ENCODE measurements around the gene SOBP.

Gene SOBP

DNA sequence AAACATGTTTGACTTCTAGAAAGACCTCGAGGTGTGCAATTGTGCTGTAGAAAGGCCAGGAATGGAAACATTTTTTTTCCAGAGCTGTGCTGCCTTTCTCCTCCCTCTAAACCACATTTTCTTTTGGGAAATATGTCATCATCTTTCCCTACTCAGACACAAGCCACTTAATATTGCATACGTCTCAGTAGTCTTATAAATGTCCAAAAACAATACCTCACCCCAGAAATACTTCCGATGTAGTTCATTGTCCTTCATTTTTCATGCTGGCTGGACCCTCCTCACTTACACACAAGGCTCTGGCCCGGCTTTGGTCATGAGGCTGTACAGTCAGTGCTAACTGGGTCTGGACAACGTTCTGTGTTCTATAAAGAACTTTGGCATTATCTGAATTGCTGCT is 207.8 kb downstream of the SOBP start:
- no peak for FAIRE-seq

DNA sequence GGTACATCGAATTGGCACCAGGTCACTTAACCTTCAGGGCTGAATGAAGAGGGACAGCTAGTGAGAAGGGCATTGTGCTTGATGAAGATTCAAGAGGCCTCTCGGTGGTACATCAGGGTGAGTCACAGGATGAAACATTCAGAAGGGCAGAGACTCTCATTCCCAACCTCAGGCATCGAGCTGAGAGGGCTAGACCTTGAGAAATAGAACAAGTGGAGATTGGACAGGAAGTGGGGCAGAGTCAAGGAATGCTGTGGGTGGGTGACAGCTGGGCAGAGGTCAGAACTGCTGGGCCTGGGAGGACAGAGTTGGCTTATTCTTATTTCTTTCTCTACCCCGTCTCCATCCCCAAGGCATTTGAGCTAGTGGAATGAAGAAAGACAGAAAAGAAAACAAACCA is 208.2 kb downstream of the SOBP start:
- FAIRE-seq = no peak

DNA sequence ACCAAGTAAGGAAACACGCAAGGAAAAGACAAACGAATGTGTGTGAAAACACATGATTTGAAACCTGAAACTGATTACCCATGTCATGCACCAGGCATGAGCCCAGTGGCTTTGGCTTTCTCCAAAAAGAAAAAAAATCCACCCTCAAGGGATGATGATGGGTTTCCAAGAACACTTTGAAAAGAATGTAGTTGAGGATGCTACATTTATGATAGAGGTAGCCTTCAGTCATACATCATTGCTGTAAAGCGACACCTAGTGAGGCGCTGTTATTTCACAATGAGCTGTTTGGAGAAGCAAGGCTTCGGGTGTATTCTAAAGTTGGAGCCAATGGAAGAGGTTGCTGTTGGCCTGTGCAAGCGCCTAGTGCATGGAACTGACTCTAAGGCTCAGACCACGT is 209.3 kb downstream of the SOBP start:
- FAIRE-seq = no peak

DNA sequence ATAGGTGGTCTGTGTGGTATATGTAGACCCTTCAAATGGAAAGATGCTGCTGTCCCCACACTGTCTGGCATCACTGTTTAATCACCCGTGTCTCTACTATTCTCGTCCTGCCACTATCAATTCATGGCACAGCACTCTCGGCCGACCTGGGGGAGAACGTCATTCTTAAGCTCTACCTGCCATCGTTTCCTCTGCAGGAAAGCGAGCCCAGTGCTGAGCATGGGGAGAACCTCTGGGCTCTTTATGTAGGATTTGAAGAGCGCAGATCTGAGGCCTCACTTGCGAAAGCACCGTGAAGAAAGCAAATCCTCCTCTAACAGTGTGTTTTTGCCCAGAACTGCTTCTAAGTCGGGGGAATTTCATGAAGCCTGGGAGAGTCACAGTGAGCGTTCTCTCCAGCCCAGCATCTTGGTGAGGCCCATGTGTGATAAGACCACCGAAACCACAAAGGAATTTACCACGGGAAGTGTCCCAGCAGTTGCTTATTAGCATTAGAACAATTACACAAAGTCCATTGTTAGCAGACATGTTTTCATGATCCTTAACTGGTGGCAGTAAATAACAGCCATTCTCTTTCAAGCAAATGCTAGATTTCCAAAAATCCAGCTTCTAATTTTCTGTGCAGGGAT is 209.9 kb downstream of the SOBP start:
- no peak for FAIRE-seq

DNA sequence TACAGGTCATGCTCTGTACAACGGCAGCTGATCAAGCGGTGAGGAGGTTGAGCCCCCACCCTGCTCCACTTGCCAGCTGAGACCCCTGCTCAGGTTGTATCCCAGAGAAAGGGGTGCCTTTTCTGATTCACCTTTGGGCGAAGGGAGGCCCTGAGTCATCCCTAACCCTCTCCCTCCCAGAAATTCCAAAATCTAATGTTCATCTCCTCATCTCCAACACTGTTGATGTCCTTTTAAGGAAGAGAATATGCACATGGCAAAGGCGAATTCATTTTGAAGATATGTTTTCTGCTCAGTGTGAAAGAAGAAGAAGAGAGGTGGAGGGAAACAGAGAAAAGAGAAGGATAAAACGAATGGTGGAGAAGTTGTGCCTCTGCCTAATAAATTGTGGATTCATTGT is 213.7 kb downstream of the SOBP start:
- FAIRE-seq = no peak

DNA sequence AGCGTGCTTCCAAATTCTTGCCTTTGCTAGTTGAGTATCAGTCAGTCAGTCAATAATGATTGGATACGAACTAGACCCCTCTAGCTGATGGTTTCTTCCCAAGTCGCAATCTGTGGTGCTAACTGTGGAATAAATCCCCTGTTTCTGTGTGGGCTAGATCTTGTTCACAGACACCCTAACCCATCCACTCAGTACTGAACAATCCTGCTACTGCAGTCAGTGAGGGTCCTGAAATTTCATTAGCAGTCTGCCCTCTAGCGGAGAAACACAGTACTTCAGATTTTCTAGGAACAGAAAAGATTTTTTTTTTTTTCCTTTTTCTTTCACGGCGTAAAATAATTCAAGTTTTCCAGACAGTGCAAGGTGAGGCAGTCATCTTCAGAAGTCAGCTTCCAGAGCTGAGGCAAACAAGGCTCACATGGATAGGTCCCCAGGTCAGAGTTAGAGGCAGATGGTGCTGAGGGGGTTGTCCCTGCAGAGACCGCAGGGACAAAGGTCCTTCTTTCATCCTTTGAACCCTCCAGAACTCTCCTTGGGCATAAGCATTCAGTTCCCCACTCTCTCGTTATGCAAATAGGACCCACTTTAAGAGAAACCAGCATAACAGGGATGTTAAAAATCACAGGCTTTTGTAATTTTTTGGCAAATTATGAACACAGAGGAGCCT is 214.6 kb downstream of the SOBP start:
- FAIRE-seq = no peak

DNA sequence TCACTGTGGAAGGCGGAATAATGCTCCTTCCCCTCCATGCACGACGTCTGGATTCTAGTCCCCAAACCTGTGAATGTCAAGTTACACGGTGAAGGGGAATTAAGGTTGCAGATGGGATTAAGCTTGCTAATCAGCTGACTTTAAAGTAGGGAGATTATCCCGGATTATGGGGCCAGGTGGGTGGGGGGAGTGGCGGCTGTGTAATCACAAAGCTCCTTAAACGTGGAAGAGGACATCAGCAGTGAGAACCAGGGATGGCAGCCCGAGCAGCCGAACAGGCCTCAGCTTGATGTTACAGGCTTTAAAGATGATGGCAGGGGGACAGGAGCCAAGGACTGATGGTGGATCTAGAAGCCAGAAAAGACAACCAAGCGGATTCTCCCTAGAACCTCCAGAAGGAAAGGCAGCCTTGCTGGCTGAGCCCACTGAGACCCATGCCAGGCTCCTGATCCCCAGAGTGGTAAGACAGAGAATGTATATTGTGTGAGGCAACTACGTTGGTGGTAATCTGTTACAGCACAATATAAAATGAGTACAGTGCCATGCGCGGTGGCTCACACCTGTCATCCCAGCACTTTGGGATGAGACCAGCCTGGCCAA is 216.7 kb downstream of the SOBP start:
- FAIRE-seq = no peak

DNA sequence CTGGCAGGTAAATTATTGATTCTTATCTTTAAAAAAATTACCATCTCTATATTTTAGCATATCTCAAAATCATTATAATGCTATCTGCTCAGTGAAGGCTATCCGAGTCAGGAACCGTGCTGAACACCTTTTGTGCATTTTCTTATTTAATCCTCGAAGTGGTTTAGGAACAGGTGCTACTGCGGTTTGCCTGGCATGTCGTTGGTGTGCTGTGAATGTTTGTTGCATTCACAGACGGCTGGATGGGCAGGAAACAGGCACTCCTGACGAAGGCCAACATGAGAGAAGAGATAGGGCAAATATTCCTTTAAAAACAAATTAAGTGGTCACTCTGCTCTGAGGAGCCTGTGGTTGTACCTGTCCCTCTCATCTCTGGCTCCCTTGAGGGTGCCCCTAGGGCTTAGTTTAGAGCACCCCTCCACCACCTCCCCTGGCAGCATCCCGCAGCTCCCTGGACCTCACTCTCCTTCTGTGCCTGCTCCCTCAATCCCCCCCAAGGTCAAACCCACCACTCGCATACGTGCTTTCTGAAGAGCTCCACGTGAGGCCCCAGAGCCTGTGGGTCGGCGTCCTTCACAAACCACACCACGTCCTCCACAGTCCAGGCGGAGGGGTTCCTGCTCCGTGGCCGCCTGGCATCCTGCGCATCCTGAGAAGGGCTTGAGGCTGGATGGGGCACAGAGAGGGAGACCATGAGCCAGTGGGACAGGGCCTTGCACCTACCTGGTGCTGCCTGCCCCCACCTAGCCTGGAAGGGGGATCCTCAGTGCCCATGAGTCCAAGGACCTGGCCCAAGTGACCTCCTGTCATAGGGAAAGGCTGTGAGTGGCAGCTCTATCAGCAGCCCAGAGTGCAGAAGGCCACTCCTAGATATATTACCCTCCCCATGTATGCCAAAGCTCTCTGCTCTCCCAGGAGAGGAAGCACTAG is 217.7 kb downstream of the SOBP start:
- no peak for FAIRE-seq

DNA sequence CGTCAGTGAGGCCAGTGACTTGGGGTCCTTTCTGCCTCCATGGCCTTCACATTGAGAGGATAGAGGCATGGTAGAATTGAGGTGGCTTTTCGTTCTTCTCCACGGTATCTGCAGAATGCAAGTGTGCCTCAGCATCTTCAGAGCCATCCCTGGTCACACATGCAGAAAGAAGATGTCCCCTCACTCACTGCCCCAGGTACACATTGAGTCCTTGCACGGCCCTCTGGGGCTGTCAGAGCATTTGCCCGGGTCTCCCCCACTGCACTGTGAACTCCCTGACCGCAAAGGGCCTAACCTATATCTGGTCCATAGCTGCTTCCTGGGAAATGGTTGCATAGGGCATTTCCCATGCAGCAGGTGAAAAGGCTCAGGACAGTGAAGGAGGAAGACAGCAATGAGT is 218.5 kb downstream of the SOBP start:
- FAIRE-seq = no peak

DNA sequence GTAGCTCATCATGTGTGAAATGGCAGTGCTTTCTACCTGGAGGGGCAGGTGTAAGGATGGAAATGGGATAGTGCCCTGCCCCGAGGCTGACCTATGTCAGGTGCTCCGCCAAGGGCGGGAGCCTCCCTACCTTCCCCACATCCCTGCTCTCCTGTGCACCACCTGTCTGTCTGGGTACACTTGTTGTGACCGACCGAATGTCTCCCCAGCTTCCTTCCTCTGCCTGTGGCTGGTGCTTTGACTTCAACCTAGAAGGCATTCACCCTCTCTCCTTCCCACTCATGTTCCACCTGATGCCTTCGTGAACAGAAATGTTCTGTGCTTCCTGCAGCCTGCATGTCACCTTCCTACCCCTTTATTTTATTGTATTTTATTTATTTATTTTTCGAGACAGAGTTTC is 219.4 kb downstream of the SOBP start:
- no peak for FAIRE-seq

Measured in colon (tissue), 2 donors.